ENCODE data around the gene MT1G. TPM values are rescaled to one million over a fixed set of nuclear protein-coding genes. Genes with fewer than 3 reads are reported as not detected.

The MT1G gene
- polyA plus RNA-seq, 1 donor from 2014 or later = not detected

- H3K9me2 ChIP-seq (ENCODE audit: insufficient read depth, low read length) = no peaks in the 10 kb centered on the region
- TF ChIP-seq SMC3 (conservative IDR thresholded peaks at IDR 0.05; ENCODE audit: poor library complexity) = no peak
- no peak for TF ChIP-seq EZH2 (IDR thresholded peaks at IDR 0.05; ENCODE audit: borderline replicate concordance, insufficient read depth, low read length, poor library complexity, severe bottlenecking)
- TF ChIP-seq EP300 (conservative IDR thresholded peaks at IDR 0.05; ENCODE audit: poor library complexity, severe bottlenecking) = no peak
- TF ChIP-seq RAD21 (conservative IDR thresholded peaks at IDR 0.05) = no peak
- TF ChIP-seq REST (IDR thresholded peaks at IDR 0.05; ENCODE audit: borderline replicate concordance) = no peak
- TF ChIP-seq TAF1 (IDR thresholded peaks at IDR 0.05; ENCODE audit: low read depth) = no peak
- no peak overlapping the region for H3K4me2 ChIP-seq (ENCODE audit: low read length)
- no peaks in the 10 kb centered on the region for H3K9me3 ChIP-seq (ENCODE audit: low read length)
- peaks cover 96% of the 10 kb centered on the region for H3K27me3 ChIP-seq (ENCODE audit: insufficient read depth, low read depth, low read length)
- H3K9ac ChIP-seq (ENCODE audit: low read length) = no peak overlapping the region
- no peak overlapping the region for H3K27ac ChIP-seq (ENCODE audit: low read length)
- H3F3A ChIP-seq (ENCODE audit: insufficient read depth, low read length, poor library complexity, severe bottlenecking) = no peaks in the 10 kb centered on the region
- H3K36me3 ChIP-seq (ENCODE audit: insufficient read depth, low read length) = no peaks in the 10 kb centered on the region
- H4K20me1 ChIP-seq (ENCODE audit: insufficient read depth) = no peaks in the 10 kb centered on the region
- H2AFZ ChIP-seq (ENCODE audit: low read depth, low read length) = no peak overlapping the region
- no peaks in the 10 kb centered on the region for H3K79me2 ChIP-seq (replicated peaks; ENCODE audit: insufficient read depth, low read length)
- peak overlapping the region; percentile 59 for H3K4me3 ChIP-seq (ENCODE audit: low read length)
Observed at GRCh38 chr16:56631832-56632155, 36.1 kb downstream of the MT1G start.

GRCh38 chr16:56631197-56631596 is 36.7 kb downstream of the MT1G start:
- no peaks in the 10 kb centered on the region for H3K9me3 ChIP-seq (ENCODE audit: low read length)
- no peak overlapping the region for H3K4me3 ChIP-seq (ENCODE audit: low read length)
- H3K36me3 ChIP-seq (ENCODE audit: insufficient read depth, low read length) = no peaks in the 10 kb centered on the region
- TF ChIP-seq TAF1 (IDR thresholded peaks at IDR 0.05; ENCODE audit: low read depth) (no peak), RAD21 (conservative IDR thresholded peaks at IDR 0.05) (no peak), SMC3 (conservative IDR thresholded peaks at IDR 0.05; ENCODE audit: poor library complexity) (no peak), EZH2 (IDR thresholded peaks at IDR 0.05; ENCODE audit: borderline replicate concordance, insufficient read depth, low read length, poor library complexity, severe bottlenecking) (no peak), EP300 (conservative IDR thresholded peaks at IDR 0.05; ENCODE audit: poor library complexity, severe bottlenecking) (no peak), CTCF (IDR thresholded peaks at IDR 0.05; ENCODE audit: poor library complexity, severe bottlenecking) (no peak), POLR2AphosphoS5 (IDR thresholded peaks at IDR 0.05) (no peak), MXI1 (conservative IDR thresholded peaks at IDR 0.05; ENCODE audit: poor library complexity, severe bottlenecking) (no peak), REST (IDR thresholded peaks at IDR 0.05; ENCODE audit: borderline replicate concordance) (no peak)
- H4K20me1 ChIP-seq (ENCODE audit: insufficient read depth) = no peaks in the 10 kb centered on the region
- H2AFZ ChIP-seq (ENCODE audit: low read depth, low read length) = no peak overlapping the region
- no peaks in the 10 kb centered on the region for H3F3A ChIP-seq (ENCODE audit: insufficient read depth, low read length, poor library complexity, severe bottlenecking)
- no peaks in the 10 kb centered on the region for H3K79me2 ChIP-seq (replicated peaks; ENCODE audit: insufficient read depth, low read length)
- H3K9me2 ChIP-seq (ENCODE audit: insufficient read depth, low read length) = no peaks in the 10 kb centered on the region
- no peak overlapping the region for H3K27ac ChIP-seq (ENCODE audit: low read length)
- H3K27me3 ChIP-seq (ENCODE audit: insufficient read depth, low read depth, low read length) = peaks cover 96% of the 10 kb centered on the region
- H3K4me2 ChIP-seq (ENCODE audit: low read length) = no peak overlapping the region
- no peak overlapping the region for H3K9ac ChIP-seq (ENCODE audit: low read length)
